GM12878 (cell line): Measurements from ENCODE around the gene MYO1D. TPM values are rescaled to one million over a fixed set of nuclear protein-coding genes. Genes with fewer than 3 reads are reported as not detected.

ENCODE experiments used
- ATAC-seq: fragments of 200-7000 bp; cut with Tn5 transposase; 3 replicates; pipeline ENCODE4 v1.9.1; 2020; ENCODE audit warnings: mild to moderate bottlenecking, moderate library complexity
- BruUV-seq: library from RNA; stranded (reverse); fragments of 400-500 nt; replicated peaks from 2 replicates; lab custom pipeline; 2021; lab: Mats Ljungman, UMichigan
- CTCF ChIA-PET: fragments of 300-600 bp; sonication (Branson Sonifier 250); formaldehyde crosslinking; extraction: SDS; loops from one replicate; lab custom pipeline; 2021; ENCODE audit warnings: inconsistent platforms; lab: Yijun Ruan, JAX
- POLR2A ChIA-PET: fragments of 350-600 bp; formaldehyde crosslinking; extraction: SDS; loops from one replicate; lab custom pipeline; 2021; ENCODE audit warnings: inconsistent platforms; lab: Charles Lee
- RAD21 ChIA-PET: fragments of 300-600 bp; sonication (Branson Sonifier 250); formaldehyde crosslinking; loops from one replicate; lab custom pipeline; 2023; ENCODE audit warnings: antibody characterized with exemption; ENCODE audit not compliant: unreplicated experiment; lab: Charles Lee
- SMC1A ChIA-PET: fragments of 300-600 bp; sonication (Branson Sonifier 250); formaldehyde crosslinking; loops from one replicate; lab custom pipeline; 2023; ENCODE audit not compliant: unreplicated experiment, uncharacterized antibody; lab: Charles Lee
- DNase-seq: peaks from one replicate; pipeline ENCODE4 v3.0.0-alpha.2; 2011; ENCODE audit warnings: low read depth, low spot score
- FAIRE-seq: peaks from 3 replicates; lab custom pipeline; 2011; peaks lifted over from hg19 to GRCh38; lab: Jason Lieb, UNC
- H2AFZ ChIP-seq: 2 replicates; pipeline ENCODE4 v1.6.0; 2011; ENCODE audit warnings: low read depth, low read length, control low read depth; ENCODE audit not compliant: control insufficient read depth
- H3K27ac ChIP-seq: 2 replicates; pipeline ENCODE4 v1.5.1; 2011; ENCODE audit warnings: control low read depth; ENCODE audit not compliant: control insufficient read depth, insufficient read depth
- H3K27me3 ChIP-seq, 2 experiments: replicated peaks in 1 of 2; 2 replicates each; pipeline versions ENCODE4 v1.6.0 to v1.6.1; 2011; ENCODE audit warnings: low read length in 1 of 2; ENCODE audit not compliant: control insufficient read depth in 2 of 2, insufficient read depth in 2 of 2
- H3K36me3 ChIP-seq, 2 experiments: 2 replicates each; pipeline ENCODE4 v1.5.1; 2011; ENCODE audit warnings: low read length in 1 of 2; ENCODE audit not compliant: control insufficient read depth in 2 of 2, insufficient read depth in 2 of 2
- H3K4me1 ChIP-seq: 2 replicates; pipeline ENCODE4 v1.6.1; 2011; ENCODE audit warnings: mild to moderate bottlenecking, low read length, moderate library complexity, mixed read lengths; ENCODE audit not compliant: control insufficient read depth, insufficient read depth
- H3K4me2 ChIP-seq: 2 replicates; pipeline ENCODE4 v1.6.0; 2011; ENCODE audit warnings: control low read depth; ENCODE audit not compliant: control insufficient read depth, insufficient read depth
- H3K4me3 ChIP-seq: fragments of 200-600 bp; sonication (generic); 2 replicates; pipeline ENCODE4 v1.5.1; 2016
- H3K79me2 ChIP-seq: 2 replicates; pipeline ENCODE4 v1.6.0; 2011; ENCODE audit warnings: low read length; ENCODE audit not compliant: control insufficient read depth, insufficient read depth
- H3K9ac ChIP-seq: 2 replicates; pipeline ENCODE4 v1.8.0; 2011; ENCODE audit warnings: low read length, control low read depth, mixed read lengths; ENCODE audit not compliant: control insufficient read depth, insufficient read depth
- H3K9me3 ChIP-seq: replicated peaks from 3 replicates; pipeline ENCODE4 v1.5.1; 2011; ENCODE audit warnings: mild to moderate bottlenecking, low read length; ENCODE audit not compliant: control insufficient read depth, insufficient read depth
- H4K20me1 ChIP-seq: 2 replicates; pipeline ENCODE4 v1.6.0; 2011; ENCODE audit not compliant: control insufficient read depth, insufficient read depth
- ELK1 ChIP-seq: IDR thresholded peaks from 2 replicates; pipeline ENCODE4 v1.6.1; 2012; ENCODE audit warnings: low read depth, low read length, improper control_type of control experiment
- KLF5 ChIP-seq: fragments of 450-650 bp; IDR thresholded peaks from 2 replicates; pipeline ENCODE4 v1.6.1; 2014; ENCODE audit warnings: mild to moderate bottlenecking; ENCODE audit not compliant: partially characterized antibody
- MXI1 ChIP-seq: fragments of 150-350 bp; IDR thresholded peaks from 2 replicates; pipeline ENCODE4 v1.6.1; 2011; ENCODE audit warnings: low read depth, mild to moderate bottlenecking, inconsistent platforms, low read length, improper control_type of control experiment
- ZNF274 ChIP-seq: IDR thresholded peaks from one replicate; pipeline ENCODE4 v1.8.0; 2011; ENCODE audit not compliant: insufficient read length, insufficient read depth
- ZNF384 ChIP-seq: IDR thresholded peaks from 2 replicates; pipeline ENCODE4 v1.6.1; 2012; ENCODE audit warnings: low read depth, mild to moderate bottlenecking, low read length, improper control_type of control experiment, borderline replicate concordance
- WGBS: methylation state at CpG from one replicate; pipeline ENCODE4 v1.1.6; 2016; ENCODE audit warnings: low lambda C conversion rate; ENCODE audit not compliant: insufficient replicate concordance, insufficient coverage; ENCODE audit errors: missing lambda C conversion rate; 5-methylcytosine and 5-hydroxymethylcytosine counted together
- in situ Hi-C: fragments of 300-500 bp; cut with MboI; formaldehyde crosslinking; loops from 9 replicates; pipeline ENCODE4 v1.14.3; 2018; ENCODE audit warnings: mixed read lengths
- intact Hi-C: fragments of 100-400 bp; cut with micrococcal nuclease; formaldehyde crosslinking; loops from one replicate; pipeline ENCODE4 v1.14.2; 2022; ENCODE audit not compliant: unreplicated experiment
- polyA plus RNA-seq, 11 experiments: library from polyadenylated mRNA; depleted of rRNA in 4 of 11; unstranded in 6 of 11; stranded (reverse) in 5 of 11; fragments of >200 nt; fragmentation: Nextera tagmentation in 4 of 11; fragmentation: Illumina TruSeq in 1 of 11; extraction: Ambion mirVana in 4 of 11; extraction: Trizol in 1 of 11; gene quantifications; 1 replicate in 1 of 11; 2 replicates in 10 of 11; pipeline versions ENCODE4 v1.2.1 to v1.2.3, GENCODE V29; 2011 to 2016; ENCODE audit warnings: inconsistent platforms in 2 of 11, missing spikeins in 2 of 11, low read depth in 1 of 11
- total RNA-seq, 4 experiments: library from RNA; depleted of rRNA in 3 of 4; stranded (reverse); fragments of >200 nt in 3 of 4; fragmentation: Illumina TruSeq in 1 of 4; extraction: Trizol in 1 of 4; gene quantifications; 2 replicates each; pipeline versions ENCODE4 v1.2.1 to v1.2.3, GENCODE V29; 2013 to 2021
- TF ChIP-seq, protein P1 (sequence below): fragments of 450-650 bp; IDR thresholded peaks from 2 replicates; pipeline ENCODE4 v1.6.1; 2016; ENCODE audit warnings: mild to moderate bottlenecking, moderate library complexity, borderline replicate concordance

Gene MYO1D
- total and polyA plus RNA-seq, 10 of the 15 experiments (the other 5 are each of a cell fraction or from before 2014, with no cell fraction given) = 1.8 to 37.7 (median 25.4) TPM

DNA sequence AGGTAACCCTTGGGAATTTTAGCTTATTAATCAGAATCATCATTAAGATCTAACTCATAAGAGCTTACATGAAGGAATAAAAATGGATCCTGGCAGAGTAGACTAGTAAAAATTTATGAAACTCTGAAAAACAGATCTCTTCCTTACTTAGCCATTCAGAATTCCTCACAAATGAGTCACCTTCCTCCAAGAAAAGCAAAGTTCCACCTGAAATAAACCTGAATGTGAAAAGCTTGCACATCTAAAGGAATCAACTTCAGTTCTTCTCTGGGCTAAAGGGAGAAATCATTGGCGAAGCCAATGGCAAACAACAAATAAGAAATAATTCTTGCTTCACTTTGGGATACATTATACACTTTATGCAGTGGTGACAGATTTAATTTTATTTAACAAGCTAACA lies 22.7 kb downstream of the MYO1D start:
- Histone ChIP-seq H4K20me1 (no peaks in the 10 kb centered on the region), H3K9ac (no peak overlapping the region), H3K36me3 (no peaks in the 10 kb centered on the region), H2AFZ (no peak overlapping the region), H3K4me3 (no peak overlapping the region), H3K4me1 (no peaks in the 10 kb centered on the region), H3K4me2 (no peak overlapping the region), H3K27ac (no peak overlapping the region), H3K9me3 (no peaks in the 10 kb centered on the region), H3K27me3 (no peaks in the 10 kb centered on the region), H3K79me2 (no peaks in the 10 kb centered on the region; the same call in 1 of the 2 replicates)
- intact Hi-C loops = no loop called here
- in situ Hi-C loops = no loop called here
- FAIRE-seq = no peak
- POLR2A ChIA-PET = interaction anchor here (0.8 to 1.0 kb wide), 2 partner anchors 10 to 23 kb away, joined by 3 to 8 read pairs; partner anchors contain the start of gene MYO1D
- WGBS = 96% methylated on average over 1 of the region's 1 CpG
- RAD21 ChIA-PET = interaction anchor here (0.8 to 1.6 kb wide), 4 partner anchors 15 to 56 kb away, joined by 3 to 5 read pairs (median 4); no protein-coding TSS in a partner anchor
- CTCF ChIA-PET = interaction anchor here (1.2 to 2.5 kb wide), 4 partner anchors 19 to 83 kb away, joined by 3 to 11 read pairs (median 4); no protein-coding TSS in a partner anchor
- ATAC-seq = no peak
- no TSS peak for BruUV-seq
- no peak for DNase-seq
- SMC1A ChIA-PET = interaction anchor here (0.9 to 12.8 kb wide), 9 partner anchors 13 to 71 kb away, joined by 3 to 127 read pairs (median 5); partner anchors contain the start of gene MYO1D
- TF ChIP-seq KLF5 = no peak
- TF ChIP-seq ZNF274 = no peak
- no peak for TF ChIP-seq ELK1
- TF ChIP-seq MXI1 = no peak
- TF ChIP-seq, protein P1, sequence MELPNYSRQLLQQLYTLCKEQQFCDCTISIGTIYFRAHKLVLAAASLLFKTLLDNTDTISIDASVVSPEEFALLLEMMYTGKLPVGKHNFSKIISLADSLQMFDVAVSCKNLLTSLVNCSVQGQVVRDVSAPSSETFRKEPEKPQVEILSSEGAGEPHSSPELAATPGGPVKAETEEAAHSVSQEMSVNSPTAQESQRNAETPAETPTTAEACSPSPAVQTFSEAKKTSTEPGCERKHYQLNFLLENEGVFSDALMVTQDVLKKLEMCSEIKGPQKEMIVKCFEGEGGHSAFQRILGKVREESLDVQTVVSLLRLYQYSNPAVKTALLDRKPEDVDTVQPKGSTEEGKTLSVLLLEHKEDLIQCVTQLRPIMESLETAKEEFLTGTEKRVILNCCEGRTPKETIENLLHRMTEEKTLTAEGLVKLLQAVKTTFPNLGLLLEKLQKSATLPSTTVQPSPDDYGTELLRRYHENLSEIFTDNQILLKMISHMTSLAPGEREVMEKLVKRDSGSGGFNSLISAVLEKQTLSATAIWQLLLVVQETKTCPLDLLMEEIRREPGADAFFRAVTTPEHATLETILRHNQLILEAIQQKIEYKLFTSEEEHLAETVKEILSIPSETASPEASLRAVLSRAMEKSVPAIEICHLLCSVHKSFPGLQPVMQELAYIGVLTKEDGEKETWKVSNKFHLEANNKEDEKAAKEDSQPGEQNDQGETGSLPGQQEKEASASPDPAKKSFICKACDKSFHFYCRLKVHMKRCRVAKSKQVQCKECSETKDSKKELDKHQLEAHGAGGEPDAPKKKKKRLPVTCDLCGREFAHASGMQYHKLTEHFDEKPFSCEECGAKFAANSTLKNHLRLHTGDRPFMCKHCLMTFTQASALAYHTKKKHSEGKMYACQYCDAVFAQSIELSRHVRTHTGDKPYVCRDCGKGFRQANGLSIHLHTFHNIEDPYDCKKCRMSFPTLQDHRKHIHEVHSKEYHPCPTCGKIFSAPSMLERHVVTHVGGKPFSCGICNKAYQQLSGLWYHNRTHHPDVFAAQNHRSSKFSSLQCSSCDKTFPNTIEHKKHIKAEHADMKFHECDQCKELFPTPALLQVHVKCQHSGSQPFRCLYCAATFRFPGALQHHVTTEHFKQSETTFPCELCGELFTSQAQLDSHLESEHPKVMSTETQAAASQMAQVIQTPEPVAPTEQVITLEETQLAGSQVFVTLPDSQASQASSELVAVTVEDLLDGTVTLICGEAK = no peak
- no peak for TF ChIP-seq ZNF384
